Measurements from ENCODE around the gene DSEL.

Gene DSEL

DNA sequence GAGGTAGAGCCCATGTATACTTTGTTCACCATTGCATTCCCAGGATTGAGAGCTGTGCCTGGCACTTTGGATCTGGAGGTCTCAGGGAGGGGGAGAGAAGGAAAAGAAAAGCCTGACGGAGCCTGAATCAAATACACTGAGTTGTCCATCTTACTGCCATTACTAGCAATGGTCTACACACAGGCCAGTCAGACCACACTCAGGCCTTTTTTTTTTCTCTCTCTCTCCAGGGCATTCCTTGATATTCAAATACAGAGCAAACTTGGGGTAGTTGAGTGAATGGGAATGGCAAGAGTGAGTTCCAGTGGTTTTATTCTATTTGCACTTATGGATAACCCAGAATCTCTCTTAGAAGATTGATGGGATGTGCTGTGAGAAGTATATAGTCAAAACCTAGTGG, 11.8 kb downstream of the DSEL start:
- TF ChIP-seq, protein P1, sequence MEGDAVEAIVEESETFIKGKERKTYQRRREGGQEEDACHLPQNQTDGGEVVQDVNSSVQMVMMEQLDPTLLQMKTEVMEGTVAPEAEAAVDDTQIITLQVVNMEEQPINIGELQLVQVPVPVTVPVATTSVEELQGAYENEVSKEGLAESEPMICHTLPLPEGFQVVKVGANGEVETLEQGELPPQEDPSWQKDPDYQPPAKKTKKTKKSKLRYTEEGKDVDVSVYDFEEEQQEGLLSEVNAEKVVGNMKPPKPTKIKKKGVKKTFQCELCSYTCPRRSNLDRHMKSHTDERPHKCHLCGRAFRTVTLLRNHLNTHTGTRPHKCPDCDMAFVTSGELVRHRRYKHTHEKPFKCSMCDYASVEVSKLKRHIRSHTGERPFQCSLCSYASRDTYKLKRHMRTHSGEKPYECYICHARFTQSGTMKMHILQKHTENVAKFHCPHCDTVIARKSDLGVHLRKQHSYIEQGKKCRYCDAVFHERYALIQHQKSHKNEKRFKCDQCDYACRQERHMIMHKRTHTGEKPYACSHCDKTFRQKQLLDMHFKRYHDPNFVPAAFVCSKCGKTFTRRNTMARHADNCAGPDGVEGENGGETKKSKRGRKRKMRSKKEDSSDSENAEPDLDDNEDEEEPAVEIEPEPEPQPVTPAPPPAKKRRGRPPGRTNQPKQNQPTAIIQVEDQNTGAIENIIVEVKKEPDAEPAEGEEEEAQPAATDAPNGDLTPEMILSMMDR (conservative IDR thresholded peaks at IDR 0.05; ENCODE audit: low read length) = no peak
- no peak overlapping the region for H3K4me3 ChIP-seq (ENCODE audit: low read length)
- DNase-seq (ENCODE audit: low read depth) = no peak

DNA sequence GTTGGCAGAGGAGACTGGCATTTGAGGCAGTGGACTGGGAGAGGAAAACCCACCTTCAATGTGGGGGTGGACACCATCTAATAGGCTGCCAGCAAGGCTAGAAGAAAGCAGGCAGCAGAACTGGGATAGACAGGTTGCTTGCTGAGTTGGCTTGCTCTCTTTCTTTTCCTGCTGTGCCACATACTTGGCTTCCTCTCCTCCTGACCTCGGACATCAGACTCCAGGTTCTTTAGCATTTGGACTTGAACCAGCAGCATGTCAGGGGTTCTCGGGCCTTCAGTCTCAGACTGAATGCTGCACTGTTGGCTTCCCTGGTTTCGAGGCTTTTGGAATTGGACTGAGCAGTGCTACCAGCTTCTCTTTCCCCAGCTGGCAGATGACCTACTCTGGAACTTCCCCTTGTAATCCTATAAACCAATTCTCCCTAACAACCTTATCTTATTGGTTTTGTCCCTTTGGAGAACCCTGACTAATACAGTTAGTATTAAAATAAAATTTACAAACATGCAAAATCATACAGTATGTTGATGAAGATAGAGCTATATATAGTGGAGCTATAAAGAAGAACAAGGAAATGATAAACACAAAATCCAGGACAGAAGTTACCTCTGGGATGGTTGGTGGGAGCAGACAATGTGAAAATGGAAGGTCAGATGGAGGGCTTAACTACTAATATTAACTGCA, 15.9 kb downstream of the DSEL start:
- no peak overlapping the region for H3K4me3 ChIP-seq (ENCODE audit: low read length)
- TF ChIP-seq, protein P1 (conservative IDR thresholded peaks at IDR 0.05; ENCODE audit: low read length) = no peak
- DNase-seq (ENCODE audit: low read depth) = no peak

- H3K4me3 ChIP-seq (ENCODE audit: low read length) = no peak overlapping the region
- DNase-seq (ENCODE audit: low read depth) = no peak
- TF ChIP-seq, protein P1 (conservative IDR thresholded peaks at IDR 0.05; ENCODE audit: low read length) = no peak
Observed at GRCh38 chr18:67496469-67496868, 20.1 kb downstream of the DSEL start.

GRCh38 chr18:67486534-67486933, 30.0 kb downstream of the DSEL start:
- DNase-seq (ENCODE audit: low read depth) = no peak
- no peak overlapping the region for H3K4me3 ChIP-seq (ENCODE audit: low read length)

GRCh38 chr18:67485655-67486054, 30.9 kb downstream of the DSEL start:
- H3K4me3 ChIP-seq (ENCODE audit: low read length) = no peak overlapping the region
- TF ChIP-seq, protein P1 (conservative IDR thresholded peaks at IDR 0.05; ENCODE audit: low read length) = no peak
- DNase-seq (ENCODE audit: low read depth) = no peak

More at GRCh38 chr18:67486534-67486933, 30.0 kb downstream of the DSEL start:
- TF ChIP-seq, protein P1 (conservative IDR thresholded peaks at IDR 0.05; ENCODE audit: low read length) = no peak

- H3K4me3 ChIP-seq (ENCODE audit: low read length) = no peak overlapping the region
- DNase-seq (ENCODE audit: low read depth) = no peak
- TF ChIP-seq, protein P1 (conservative IDR thresholded peaks at IDR 0.05; ENCODE audit: low read length) = no peak
Observed at GRCh38 chr18:67484458-67484857, 32.1 kb downstream of the DSEL start.

- TF ChIP-seq, protein P1 (conservative IDR thresholded peaks at IDR 0.05; ENCODE audit: low read length) = no peak
- DNase-seq (ENCODE audit: low read depth) = no peak
- no peak overlapping the region for H3K4me3 ChIP-seq (ENCODE audit: low read length)
Observed at GRCh38 chr18:67483952-67484351, 32.6 kb downstream of the DSEL start.
